ENCODE results near the gene IBA57. TPM values are rescaled to one million over a fixed set of nuclear protein-coding genes. Genes with fewer than 3 reads are reported as not detected.

IBA57 gene
- total RNA-seq, 2 donors from 2014 or later, result 6.8 to 7.7 TPM

DNA sequence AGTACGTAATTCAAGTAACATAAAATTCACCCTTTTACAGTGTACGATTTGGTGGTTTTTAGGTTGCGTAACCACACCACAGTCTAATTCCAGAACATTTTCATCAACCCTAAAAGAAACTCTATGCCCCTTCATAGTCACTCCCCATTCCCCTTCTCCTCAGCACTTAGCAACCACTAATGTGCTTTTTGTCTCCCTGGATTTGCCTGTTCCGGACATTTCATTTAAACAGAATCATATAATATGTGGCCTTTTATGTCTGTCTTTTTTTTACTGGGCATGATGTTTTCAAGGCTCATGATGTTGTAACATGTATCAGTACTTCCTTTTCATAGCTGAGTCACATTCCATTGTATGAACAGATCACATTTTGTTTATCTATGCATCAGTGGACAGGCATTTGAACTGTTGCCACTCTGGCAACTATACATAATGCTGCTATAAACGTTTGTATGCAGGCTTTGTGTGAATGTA is 63.0 kb downstream of the IBA57 start:
- Histone ChIP-seq H3K36me3 (ENCODE audit: control insufficient read depth, insufficient read depth, low read length) (peaks cover 78% of the 10 kb centered on the region), H3K9ac (ENCODE audit: extremely low read depth, low read length, poor library complexity, severe bottlenecking) (no peak overlapping the region), H3K4me3 (ENCODE audit: low read length) (no peak overlapping the region), H3K4me1 (ENCODE audit: control insufficient read depth, insufficient read depth, low read length) (no peaks in the 10 kb centered on the region), H3K27me3 (ENCODE audit: control insufficient read depth, insufficient read depth, low read length, poor library complexity, severe bottlenecking) (no peaks in the 10 kb centered on the region), H3K9me3 (ENCODE audit: control insufficient read depth, low read length) (peaks cover 24% of the 10 kb centered on the region), H3K27ac (ENCODE audit: low read depth, low read length) (no peak overlapping the region)
- 94 to 96% methylated on average over 4 of the region's 5 CpGs for WGBS, 2 experiments (ENCODE audit: insufficient coverage in 1 of 2, insufficient read length in 1 of 2)
- TF ChIP-seq, protein P1, sequence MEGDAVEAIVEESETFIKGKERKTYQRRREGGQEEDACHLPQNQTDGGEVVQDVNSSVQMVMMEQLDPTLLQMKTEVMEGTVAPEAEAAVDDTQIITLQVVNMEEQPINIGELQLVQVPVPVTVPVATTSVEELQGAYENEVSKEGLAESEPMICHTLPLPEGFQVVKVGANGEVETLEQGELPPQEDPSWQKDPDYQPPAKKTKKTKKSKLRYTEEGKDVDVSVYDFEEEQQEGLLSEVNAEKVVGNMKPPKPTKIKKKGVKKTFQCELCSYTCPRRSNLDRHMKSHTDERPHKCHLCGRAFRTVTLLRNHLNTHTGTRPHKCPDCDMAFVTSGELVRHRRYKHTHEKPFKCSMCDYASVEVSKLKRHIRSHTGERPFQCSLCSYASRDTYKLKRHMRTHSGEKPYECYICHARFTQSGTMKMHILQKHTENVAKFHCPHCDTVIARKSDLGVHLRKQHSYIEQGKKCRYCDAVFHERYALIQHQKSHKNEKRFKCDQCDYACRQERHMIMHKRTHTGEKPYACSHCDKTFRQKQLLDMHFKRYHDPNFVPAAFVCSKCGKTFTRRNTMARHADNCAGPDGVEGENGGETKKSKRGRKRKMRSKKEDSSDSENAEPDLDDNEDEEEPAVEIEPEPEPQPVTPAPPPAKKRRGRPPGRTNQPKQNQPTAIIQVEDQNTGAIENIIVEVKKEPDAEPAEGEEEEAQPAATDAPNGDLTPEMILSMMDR (conservative IDR thresholded peaks at IDR 0.05), result no peak
- Mint-ChIP-seq H3K36me3 (ENCODE audit: low read depth) (peaks cover 85% of the 10 kb centered on the region), H3K4me1 (no peaks in the 10 kb centered on the region), H3K27me3 (ENCODE audit: insufficient read depth) (no peaks in the 10 kb centered on the region), H3K4me3 (no peak overlapping the region), H3K27ac (no peak overlapping the region), H3K9me3 (peaks cover 14% of the 10 kb centered on the region)
- DNase-seq, result no peak

- H3K27me3 ChIP-seq (ENCODE audit: control insufficient read depth, insufficient read depth, low read length, poor library complexity, severe bottlenecking), result no peaks in the 10 kb centered on the region
- Mint-ChIP-seq H3K36me3 (ENCODE audit: low read depth) (peaks cover 81% of the 10 kb centered on the region), H3K9me3 (peaks cover 13% of the 10 kb centered on the region), H3K27ac (no peak overlapping the region), H3K4me1 (no peaks in the 10 kb centered on the region), H3K4me3 (no peak overlapping the region), H3K27me3 (ENCODE audit: insufficient read depth) (no peaks in the 10 kb centered on the region)
- H3K27ac ChIP-seq (ENCODE audit: low read depth, low read length), result no peak overlapping the region
- no peak overlapping the region for H3K4me3 ChIP-seq (ENCODE audit: low read length)
- peaks cover 19% of the 10 kb centered on the region for H3K9me3 ChIP-seq (ENCODE audit: control insufficient read depth, low read length)
- H3K36me3 ChIP-seq (ENCODE audit: control insufficient read depth, insufficient read depth, low read length), result peaks cover 63% of the 10 kb centered on the region
- 97% methylated on average over 2 of the region's 2 CpGs; no CpG with 5 or more reads in 1 of the 2 experiments for WGBS, 2 experiments (ENCODE audit: insufficient coverage in 1 of 2, insufficient read length in 1 of 2)
- no peaks in the 10 kb centered on the region for H3K4me1 ChIP-seq (ENCODE audit: control insufficient read depth, insufficient read depth, low read length)
- H3K9ac ChIP-seq (ENCODE audit: extremely low read depth, low read length, poor library complexity, severe bottlenecking), result no peak overlapping the region
- no peak for DNase-seq
- TF ChIP-seq, protein P1 (conservative IDR thresholded peaks at IDR 0.05), result no peak
These were observed 65.6 kb downstream of the IBA57 start for GRCh38 chr1:228231189-228231588.

Other genes starting within 250 kb of the IBA57 start
- 1 to 10 TPM; 1.2 to 1.7 TPM for gene WNT9A, start 217.9 kb upstream of the IBA57 start, total RNA-seq
- under 1 TPM; 0.11 to 0.46 TPM for gene WNT3A, start 158.8 kb upstream of the IBA57 start, total RNA-seq
- gene ARF1, start 83.1 kb upstream of the IBA57 start, total RNA-seq, result 100 to 1,000 TPM; 322 to 372 TPM
- 10 to 100 TPM; 31.6 to 34.0 TPM for gene C1orf35, start 62.5 kb upstream of the IBA57 start, total RNA-seq
- gene MRPL55, start 56.5 kb upstream of the IBA57 start, total RNA-seq, result 10 to 100 TPM; 57.6 to 66.7 TPM
- 100 to 1,000 TPM; 110 to 112 TPM for gene GUK1, start 25.5 kb upstream of the IBA57 start, total RNA-seq
- under 1 TPM; 0.53 to 0.60 TPM for gene GJC2, start 15.9 kb upstream of the IBA57 start, total RNA-seq
- 10 to 100 TPM; 53.7 to 68.9 TPM for gene OBSCN, start 42.2 kb downstream of the IBA57 start, total RNA-seq
- gene TRIM11, start 241.0 kb downstream of the IBA57 start, total RNA-seq, result 10 to 100 TPM; 33.8 to 38.9 TPM